Spleen (tissue), 7 donors: ENCODE results near the gene UCP3.

ENCODE experiments used
- CTCF ChIP-seq, 11 experiments: fragments of 200-600 bp in 7 of 11; fragments of 450-650 bp in 4 of 11; sonication (generic) in 4 of 11; IDR thresholded peaks in 8 of 11; conservative IDR thresholded peaks in 3 of 11; 1 replicate in 7 of 11; 2 replicates in 4 of 11; pipeline versions ENCODE4 v1.4.0 to v1.8.0; 2016 to 2021; ENCODE audit warnings: antibody characterized with exemption in 11 of 11, inconsistent platforms in 4 of 11, mild to moderate bottlenecking in 1 of 11
- POLR2A ChIP-seq, 3 donors: fragments of 450-650 bp; IDR thresholded peaks; one replicate each; pipeline ENCODE4 v1.5.1; 2017; ENCODE audit warnings: antibody characterized with exemption in 3 of 3, mild to moderate bottlenecking in 1 of 3
- POLR2AphosphoS5 ChIP-seq, 3 donors: sonication (generic); formaldehyde crosslinking; IDR thresholded peaks; one replicate each; pipeline ENCODE4 v1.5.1; 2017; ENCODE audit warnings: antibody characterized with exemption in 3 of 3
- donor health status: DM: no; HTN: no; CAD: no; lungs with moderate emphysema.
- donor health status: DM: no; HTN: no; CAD: no.
- donor health status: DM: no; HTN: no; CAD: no.

GRCh38 chr11:73988227-73988626 lies 20.7 kb downstream of the UCP3 start:
- no peak for TF ChIP-seq POLR2A (IDR thresholded peaks at IDR 0.05)
- no peak for TF ChIP-seq CTCF (IDR thresholded peaks at IDR 0.05 in 8 of 11, conservative IDR thresholded peaks at IDR 0.05 in 3 of 11)
- no peak for TF ChIP-seq POLR2AphosphoS5 (IDR thresholded peaks at IDR 0.05)
